ENCODE data around the gene RAB7B. TPM values are rescaled to one million over a fixed set of nuclear protein-coding genes. Genes with fewer than 3 reads are reported as not detected.

The RAB7B gene
- total RNA-seq, 3 donors from 2014 or later (not counting 1 experiment from before 2014, with no cell fraction given) = 0.19 TPM; not detected in 2

DNA sequence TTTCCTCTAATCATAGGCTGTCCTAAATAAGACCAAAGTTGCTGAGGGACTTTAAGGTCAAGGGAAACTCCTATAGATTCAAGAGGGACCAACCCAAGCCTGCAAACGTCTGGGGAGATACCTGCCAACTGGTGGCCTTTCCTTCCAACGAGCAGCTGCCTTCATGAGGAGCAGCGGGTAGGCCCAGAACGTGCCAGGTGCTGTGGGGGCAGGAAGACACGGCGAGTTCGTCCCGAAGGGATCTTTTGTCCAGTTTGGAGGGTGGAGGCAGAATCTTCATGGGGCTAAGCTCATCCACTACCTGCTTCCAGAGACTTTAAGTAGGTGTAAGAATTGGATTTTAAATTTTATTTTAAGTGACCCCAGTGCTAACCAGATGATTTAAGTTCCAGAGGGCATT is 34.0 kb downstream of the RAB7B start:
- H3K36me3 ChIP-seq (ENCODE audit: control insufficient read depth, insufficient read depth, low read length) = no peaks in the 10 kb centered on the region
- no peaks in the 10 kb centered on the region for H3K27me3 ChIP-seq (ENCODE audit: control insufficient read depth, insufficient read depth, low read length)
- 91% methylated on average over 8 of the region's 8 CpGs for WGBS (ENCODE audit: insufficient coverage)
- H3K27ac Mint-ChIP-seq = no peak overlapping the region
- H3K27ac ChIP-seq (ENCODE audit: low read length) = no peak overlapping the region
- no peaks in the 10 kb centered on the region for H3K4me1 ChIP-seq (ENCODE audit: control insufficient read depth, insufficient read depth, low read length)
- no peak for DNase-seq
- intact Hi-C loops (cut with micrococcal nuclease) = no loop called here
- no peaks in the 10 kb centered on the region for H3K9me3 Mint-ChIP-seq
- H3K4me3 ChIP-seq (ENCODE audit: low read length) = no peak overlapping the region
- ATAC-seq = no peak
- no peak overlapping the region for H3K4me3 Mint-ChIP-seq
- peaks cover 0 to 2% of the 10 kb centered on the region in 2 donors for H3K27me3 Mint-ChIP-seq (ENCODE audit: low read depth in 2 of 2)
- H3K36me3 Mint-ChIP-seq = no peaks in the 10 kb centered on the region
- H3K4me1 Mint-ChIP-seq = peaks cover 0 to 6% of the 10 kb centered on the region in 2 donors
- no peaks in the 10 kb centered on the region for H3K9me3 ChIP-seq (ENCODE audit: control insufficient read depth, insufficient read depth, low read length)
- TF ChIP-seq, protein P1, sequence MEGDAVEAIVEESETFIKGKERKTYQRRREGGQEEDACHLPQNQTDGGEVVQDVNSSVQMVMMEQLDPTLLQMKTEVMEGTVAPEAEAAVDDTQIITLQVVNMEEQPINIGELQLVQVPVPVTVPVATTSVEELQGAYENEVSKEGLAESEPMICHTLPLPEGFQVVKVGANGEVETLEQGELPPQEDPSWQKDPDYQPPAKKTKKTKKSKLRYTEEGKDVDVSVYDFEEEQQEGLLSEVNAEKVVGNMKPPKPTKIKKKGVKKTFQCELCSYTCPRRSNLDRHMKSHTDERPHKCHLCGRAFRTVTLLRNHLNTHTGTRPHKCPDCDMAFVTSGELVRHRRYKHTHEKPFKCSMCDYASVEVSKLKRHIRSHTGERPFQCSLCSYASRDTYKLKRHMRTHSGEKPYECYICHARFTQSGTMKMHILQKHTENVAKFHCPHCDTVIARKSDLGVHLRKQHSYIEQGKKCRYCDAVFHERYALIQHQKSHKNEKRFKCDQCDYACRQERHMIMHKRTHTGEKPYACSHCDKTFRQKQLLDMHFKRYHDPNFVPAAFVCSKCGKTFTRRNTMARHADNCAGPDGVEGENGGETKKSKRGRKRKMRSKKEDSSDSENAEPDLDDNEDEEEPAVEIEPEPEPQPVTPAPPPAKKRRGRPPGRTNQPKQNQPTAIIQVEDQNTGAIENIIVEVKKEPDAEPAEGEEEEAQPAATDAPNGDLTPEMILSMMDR (IDR thresholded peaks at IDR 0.05) = no peak

DNA sequence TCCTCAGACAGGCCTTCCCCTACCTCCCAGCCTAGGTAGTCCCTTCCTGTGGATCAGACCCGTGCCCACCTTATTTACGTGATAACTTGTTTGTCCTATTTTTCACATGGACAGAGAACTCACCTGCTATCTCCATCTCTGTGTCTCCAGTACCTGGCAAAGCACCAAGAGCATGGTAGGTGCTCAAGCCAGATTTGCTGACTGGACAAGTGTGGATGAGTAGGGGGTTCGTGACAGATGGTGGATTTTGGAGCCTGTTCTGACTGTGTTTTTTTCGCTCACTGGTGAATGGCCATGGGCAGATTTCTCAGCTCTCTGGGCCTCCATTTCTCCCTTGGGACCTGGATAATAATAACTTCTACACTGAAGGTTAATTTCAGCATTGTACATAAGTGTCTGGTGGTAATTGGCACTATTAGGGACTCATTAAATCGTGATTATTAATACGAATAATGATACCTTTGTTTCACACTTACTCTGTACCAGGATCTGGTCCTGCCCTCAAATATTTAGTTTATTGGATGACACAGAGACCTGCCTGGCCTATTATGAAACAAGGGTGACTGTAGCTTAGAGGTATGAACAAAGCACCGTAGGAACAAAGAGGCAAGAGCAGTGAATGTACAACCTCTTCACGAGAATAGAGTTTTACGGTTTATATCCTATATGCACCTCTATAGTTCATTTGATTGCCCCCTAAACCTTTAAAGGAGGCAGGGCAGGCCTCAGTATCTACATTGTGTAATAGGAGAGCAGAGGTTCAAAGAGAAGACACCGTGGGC is 35.5 kb downstream of the RAB7B start:
- Histone ChIP-seq H3K9me3 (ENCODE audit: control insufficient read depth, insufficient read depth, low read length) (no peaks in the 10 kb centered on the region), H3K36me3 (ENCODE audit: control insufficient read depth, insufficient read depth, low read length) (no peaks in the 10 kb centered on the region), H3K27me3 (ENCODE audit: control insufficient read depth, insufficient read depth, low read length) (no peaks in the 10 kb centered on the region), H3K4me3 (ENCODE audit: low read length) (no peak overlapping the region), H3K27ac (ENCODE audit: low read length) (no peak overlapping the region), H3K4me1 (ENCODE audit: control insufficient read depth, insufficient read depth, low read length) (no peaks in the 10 kb centered on the region)
- no peaks in the 10 kb centered on the region for H3K36me3 Mint-ChIP-seq
- H3K9me3 Mint-ChIP-seq = no peaks in the 10 kb centered on the region
- intact Hi-C loops (cut with micrococcal nuclease) = no loop called here
- 88% methylated on average over 8 of the region's 10 CpGs for WGBS (ENCODE audit: insufficient coverage)
- TF ChIP-seq, protein P1 (IDR thresholded peaks at IDR 0.05) = no peak
- no peak for DNase-seq
- no peaks in the 10 kb centered on the region for H3K4me1 Mint-ChIP-seq
- no peak for ATAC-seq
- no peak overlapping the region for H3K27ac Mint-ChIP-seq
- no peak overlapping the region for H3K4me3 Mint-ChIP-seq
- peaks cover 0 to 3% of the 10 kb centered on the region in 2 donors for H3K27me3 Mint-ChIP-seq (ENCODE audit: low read depth in 2 of 2)

GRCh38 chr1:205965036-205965884 is 37.9 kb downstream of the RAB7B start:
- Mint-ChIP-seq H3K4me1 (no peaks in the 10 kb centered on the region), H3K9me3 (no peaks in the 10 kb centered on the region), H3K27ac (no peak overlapping the region), H3K4me3 (no peak overlapping the region), H3K27me3 (ENCODE audit: low read depth in 2 of 2) (peaks cover 0 to 7% of the 10 kb centered on the region in 2 donors), H3K36me3 (no peaks in the 10 kb centered on the region)
- no peaks in the 10 kb centered on the region for H3K4me1 ChIP-seq (ENCODE audit: control insufficient read depth, insufficient read depth, low read length)
- no peaks in the 10 kb centered on the region for H3K27me3 ChIP-seq (ENCODE audit: control insufficient read depth, insufficient read depth, low read length)
- no peak overlapping the region for H3K4me3 ChIP-seq (ENCODE audit: low read length)
- H3K27ac ChIP-seq (ENCODE audit: low read length) = no peak overlapping the region
- ATAC-seq = no peak
- no peaks in the 10 kb centered on the region for H3K9me3 ChIP-seq (ENCODE audit: control insufficient read depth, insufficient read depth, low read length)
- no peak for DNase-seq
- no peaks in the 10 kb centered on the region for H3K36me3 ChIP-seq (ENCODE audit: control insufficient read depth, insufficient read depth, low read length)
- WGBS (ENCODE audit: insufficient coverage) = 87% methylated on average over 7 of the region's 13 CpGs
- TF ChIP-seq, protein P1 (IDR thresholded peaks at IDR 0.05) = no peak
- intact Hi-C loops (cut with micrococcal nuclease) = no loop called here

Data from natural killer cell (primary cell).